ENCODE measurements around the gene PGF.

GRCh38 chr14:74952697-74953484 lies 2.5 kb downstream of the PGF start:
- no peak for TF ChIP-seq CTCF (IDR thresholded peaks at IDR 0.05)
- no peak for TF ChIP-seq POLR2A (IDR thresholded peaks at IDR 0.05)
- no peak for TF ChIP-seq POLR2AphosphoS5 (IDR thresholded peaks at IDR 0.05)
- no peak for TF ChIP-seq EP300 (IDR thresholded peaks at IDR 0.05)

All from upper lobe of left lung (tissue), 4 donors.